Measurements from ENCODE around the gene CCSER2.
"Not testable (repeated sequence)": the region's sequence is repeated elsewhere in the genome, so short reads cannot be mapped to it uniquely, and the experiment has no call there.

CCSER2 gene

GRCh38 chr10:84395581-84395980 lies 67.2 kb downstream of the CCSER2 start:
- DNase-seq (ENCODE audit: low read depth): no peak

GRCh38 chr10:84397735-84398144 lies 69.4 kb downstream of the CCSER2 start:
- no peak for DNase-seq (ENCODE audit: low read depth)

GRCh38 chr10:84398696-84399095 lies 70.3 kb downstream of the CCSER2 start:
- DNase-seq (ENCODE audit: low read depth): no peak

GRCh38 chr10:84401854-84402611 lies 73.6 kb downstream of the CCSER2 start:
- no peak for DNase-seq (ENCODE audit: low read depth)

GRCh38 chr10:84404783-84405182 lies 76.4 kb downstream of the CCSER2 start:
- DNase-seq (ENCODE audit: low read depth): no peak

GRCh38 chr10:84405662-84406061 lies 77.3 kb downstream of the CCSER2 start:
- DNase-seq (ENCODE audit: low read depth): no peak

GRCh38 chr10:84406561-84406960 lies 78.2 kb downstream of the CCSER2 start:
- no peak for DNase-seq (ENCODE audit: low read depth)

- no peak for DNase-seq (ENCODE audit: low read depth)
These were observed 79.1 kb downstream of the CCSER2 start for GRCh38 chr10:84407388-84408049.

GRCh38 chr10:84412482-84412881 lies 84.1 kb downstream of the CCSER2 start:
- DNase-seq (ENCODE audit: low read depth): no peak

GRCh38 chr10:84414110-84414509 lies 85.7 kb downstream of the CCSER2 start:
- DNase-seq (ENCODE audit: low read depth): not testable (repeated sequence)

GRCh38 chr10:84415539-84416244 lies 87.3 kb downstream of the CCSER2 start:
- DNase-seq (ENCODE audit: low read depth): no peak

GRCh38 chr10:84416245-84416555 lies 87.8 kb downstream of the CCSER2 start:
- no peak for DNase-seq (ENCODE audit: low read depth)

GRCh38 chr10:84423719-84424118 lies 95.3 kb downstream of the CCSER2 start:
- no peak for DNase-seq (ENCODE audit: low read depth)

- DNase-seq (ENCODE audit: low read depth): peak; percentile 4
These were observed 96.4 kb downstream of the CCSER2 start for GRCh38 chr10:84424731-84425167.

GRCh38 chr10:84427903-84428650 lies 99.7 kb downstream of the CCSER2 start:
- DNase-seq (ENCODE audit: low read depth): no peak

GRCh38 chr10:84428711-84429110 lies 100.3 kb downstream of the CCSER2 start:
- DNase-seq (ENCODE audit: low read depth): no peak

GRCh38 chr10:84429926-84430520 lies 101.6 kb downstream of the CCSER2 start:
- peak; percentile 45 for DNase-seq (ENCODE audit: low read depth)

GRCh38 chr10:84432891-84433290 lies 104.5 kb downstream of the CCSER2 start:
- DNase-seq (ENCODE audit: low read depth): no peak

GRCh38 chr10:84440781-84441180 lies 112.4 kb downstream of the CCSER2 start:
- DNase-seq (ENCODE audit: low read depth): no peak

GRCh38 chr10:84447701-84448400 lies 119.5 kb downstream of the CCSER2 start:
- DNase-seq (ENCODE audit: low read depth): no peak

- DNase-seq (ENCODE audit: low read depth): not testable (repeated sequence)
These were observed 121.0 kb downstream of the CCSER2 start for GRCh38 chr10:84449351-84449750.

Data from activated gamma-delta T cell treated with anti-CD3 and anti-CD28 coated beads, Interleukin-2, amount 50 U/mL, for 16 hours (primary cell).